GM21360 (cell line): ENCODE data around the gene NBAS.

Source experiments
- ATAC-seq: cut with Tn5 transposase; IDR thresholded peaks from one replicate; pipeline ENCODE4 v1.9.1; 2021; ENCODE audit warnings: mild to moderate bottlenecking, moderate library complexity; ENCODE audit not compliant: unreplicated experiment

Gene NBAS

DNA sequence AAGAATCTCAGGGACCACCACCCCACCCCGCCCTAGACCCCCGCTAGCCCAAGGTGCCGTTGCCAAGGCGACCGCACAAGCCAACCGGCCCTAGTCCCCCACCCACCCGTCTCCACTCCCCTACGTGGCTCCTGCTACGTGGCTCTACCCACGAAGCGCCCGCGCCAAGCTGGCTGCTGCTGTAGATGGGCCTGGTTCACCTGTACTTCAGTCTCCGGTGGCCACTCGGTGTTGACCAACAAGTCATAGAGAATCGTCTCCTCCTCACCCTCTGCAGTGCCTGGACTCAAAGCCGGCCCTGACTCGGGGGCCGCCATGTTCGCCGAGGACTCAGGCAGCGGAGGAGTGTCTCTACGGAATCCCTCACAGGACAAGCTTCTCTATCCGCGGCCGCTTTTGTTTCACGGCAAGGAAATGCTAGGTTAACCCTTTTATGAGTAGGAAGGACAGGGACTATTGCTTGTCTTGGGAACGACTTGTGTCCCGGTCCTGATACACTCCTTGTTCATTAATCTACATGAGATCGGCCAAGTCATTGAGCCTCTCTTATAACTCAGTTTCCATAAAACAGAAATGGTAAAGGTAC lies at the start of gene NBAS:
Gene NBAS (minus strand): TSS at position 347 of the 586 bp plus-strand sequence. CDS start 30 bp downstream, at position 317.
- ATAC-seq, result peak; percentile 85

DNA sequence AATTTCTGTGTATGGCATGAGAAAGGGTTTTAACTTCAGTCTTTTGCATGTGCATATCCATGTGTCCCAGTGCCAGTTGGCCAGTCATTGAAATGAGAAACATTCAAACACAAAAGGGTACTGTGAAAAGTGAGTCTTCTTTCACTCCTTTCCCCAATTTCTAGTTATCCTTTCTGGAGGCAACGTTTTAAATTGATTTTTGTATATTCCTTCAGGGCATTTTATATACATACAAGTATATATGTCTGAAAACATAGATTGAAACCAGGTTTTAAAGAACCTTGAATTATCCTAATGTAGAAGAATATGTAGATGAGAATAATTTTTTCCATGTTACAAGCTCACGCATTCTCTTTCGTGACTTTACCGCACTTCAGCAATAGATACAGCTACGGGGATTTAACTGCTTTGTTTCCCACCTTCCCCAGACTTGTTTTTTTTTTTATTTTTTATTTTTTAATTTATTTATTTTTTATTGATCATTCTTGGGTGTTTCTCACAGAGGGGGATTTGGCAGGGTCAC lies 49.4 kb upstream of the NBAS start:
- no peak for ATAC-seq

- ATAC-seq, result no peak
Observed at GRCh38 chr2:15609341-15610042, 48.4 kb upstream of the NBAS start.

DNA sequence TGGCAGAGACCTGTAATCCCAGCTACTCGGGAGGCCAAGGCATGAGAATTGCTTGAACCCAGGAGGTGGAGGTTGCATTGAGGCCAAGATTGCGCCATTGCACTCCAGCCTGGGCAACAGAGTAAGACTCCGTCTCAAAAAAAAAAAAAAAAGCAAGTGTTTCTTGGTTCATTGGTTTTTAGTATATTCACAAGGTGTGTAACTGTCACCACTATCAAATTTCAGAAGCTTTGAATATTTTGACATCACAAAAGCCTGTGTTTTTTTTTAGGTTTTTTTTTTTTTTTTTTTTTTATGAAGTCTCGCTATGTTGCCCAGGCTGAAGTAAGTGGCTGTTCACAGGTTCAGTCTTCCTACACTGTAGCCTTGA lies 47.2 kb upstream of the NBAS start:
- no peak for ATAC-seq

DNA sequence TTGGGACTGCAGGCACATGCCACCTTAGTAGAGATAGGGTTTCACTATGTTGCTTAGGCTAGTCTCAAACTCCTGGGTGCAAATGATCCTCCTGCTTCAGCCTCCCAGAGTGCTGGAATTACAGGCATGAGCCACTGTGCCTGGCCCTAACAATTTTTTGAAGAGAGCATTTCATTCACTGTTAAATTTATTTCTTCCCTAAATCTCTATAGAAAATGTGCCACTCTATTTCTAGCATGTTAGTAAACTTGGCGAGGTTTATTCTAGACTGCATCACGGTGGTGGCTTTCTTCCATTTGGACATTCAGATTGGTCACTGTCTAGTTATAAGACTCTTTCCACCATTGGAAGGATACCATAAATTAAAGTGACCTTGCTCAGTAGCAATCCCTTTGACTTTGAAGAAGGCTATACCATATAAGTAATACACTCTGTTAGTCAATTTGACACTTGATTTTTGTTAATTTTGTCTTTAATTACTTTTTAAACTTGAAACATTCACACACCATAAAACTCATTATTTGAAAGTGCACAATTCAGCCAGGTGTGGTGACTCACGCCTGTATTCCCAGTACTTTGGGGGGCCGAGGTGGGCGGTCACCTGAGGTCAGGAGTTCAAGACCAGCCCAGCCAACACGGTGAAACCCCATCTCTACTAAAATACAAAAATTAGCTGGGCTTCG lies 46.7 kb upstream of the NBAS start:
- ATAC-seq, result no peak

DNA sequence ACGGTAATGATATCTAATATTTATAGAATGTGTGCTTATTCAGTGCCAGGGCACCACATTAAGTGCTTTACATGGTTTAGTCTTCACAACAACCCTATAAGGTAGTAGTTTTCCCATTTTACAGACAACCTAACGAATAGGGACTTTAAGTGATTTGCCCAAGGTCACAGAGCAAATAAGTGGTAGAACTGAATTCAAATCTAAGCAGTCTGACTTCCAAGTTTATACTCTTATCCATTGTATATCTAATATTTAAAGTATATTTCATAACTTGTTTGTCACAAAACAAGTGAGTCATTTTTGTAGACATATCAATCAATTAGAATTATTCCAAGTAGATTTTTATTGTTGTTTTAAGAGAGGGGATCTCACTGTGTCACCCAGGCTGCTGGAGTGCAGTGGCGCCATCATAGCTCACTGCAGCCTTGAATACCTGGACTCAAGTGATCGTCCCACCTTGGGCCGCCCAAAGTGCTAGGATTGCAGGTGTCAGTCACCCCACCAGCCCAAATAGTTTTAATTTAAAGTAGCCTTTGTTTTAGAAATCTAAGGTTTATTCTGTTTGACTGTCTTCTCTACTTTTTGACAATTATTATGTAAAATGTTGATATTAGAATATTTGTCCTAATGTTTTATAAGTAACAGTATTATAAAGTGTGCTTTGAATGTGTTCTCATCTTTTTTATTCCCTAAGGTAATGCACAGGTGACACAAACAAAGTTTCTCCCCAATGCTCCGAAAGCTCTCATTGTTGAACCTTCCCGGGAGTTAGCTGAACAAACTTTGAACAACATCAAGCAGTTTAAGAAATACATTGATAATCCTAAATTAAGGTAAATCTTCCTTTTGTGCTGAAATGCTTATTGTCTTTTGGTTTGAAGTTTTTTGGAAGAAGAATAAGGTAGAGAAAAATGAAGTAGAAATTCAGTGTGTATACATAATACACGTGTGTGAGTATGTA lies 45.6 kb upstream of the NBAS start:
- no peak for ATAC-seq

GRCh38 chr2:15605721-15606120 lies 44.6 kb upstream of the NBAS start:
- no peak for ATAC-seq

GRCh38 chr2:15603948-15604347 lies 42.8 kb upstream of the NBAS start:
- ATAC-seq, result no peak

GRCh38 chr2:15603044-15603765 lies 42.1 kb upstream of the NBAS start:
- no peak for ATAC-seq

GRCh38 chr2:15602393-15602792 lies 41.3 kb upstream of the NBAS start:
- no peak for ATAC-seq

GRCh38 chr2:15601681-15602080 lies 40.5 kb upstream of the NBAS start:
- no peak for ATAC-seq

DNA sequence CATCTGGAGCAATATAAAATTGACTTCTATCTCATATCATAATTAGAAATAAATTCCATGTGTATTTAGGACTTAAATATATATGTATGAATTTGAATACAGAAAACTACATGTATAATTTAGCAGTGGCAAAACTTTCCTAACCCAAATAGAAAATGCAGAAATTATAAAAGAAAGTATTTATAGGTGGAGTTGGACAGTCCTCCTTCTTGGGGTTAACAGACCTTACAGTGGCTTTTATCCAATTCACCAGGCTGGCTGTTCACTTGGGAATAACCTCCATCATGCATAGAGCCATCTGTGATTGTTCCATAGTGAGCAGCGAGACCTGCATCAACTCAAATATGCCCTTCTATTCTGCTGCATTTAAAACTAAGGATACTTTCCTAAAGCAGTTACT lies 38.9 kb upstream of the NBAS start:
- ATAC-seq, result no peak

- no peak for ATAC-seq
Observed at GRCh38 chr2:15596968-15597367, 35.8 kb upstream of the NBAS start.

GRCh38 chr2:15596350-15596749 lies 35.2 kb upstream of the NBAS start:
- ATAC-seq, result no peak

DNA sequence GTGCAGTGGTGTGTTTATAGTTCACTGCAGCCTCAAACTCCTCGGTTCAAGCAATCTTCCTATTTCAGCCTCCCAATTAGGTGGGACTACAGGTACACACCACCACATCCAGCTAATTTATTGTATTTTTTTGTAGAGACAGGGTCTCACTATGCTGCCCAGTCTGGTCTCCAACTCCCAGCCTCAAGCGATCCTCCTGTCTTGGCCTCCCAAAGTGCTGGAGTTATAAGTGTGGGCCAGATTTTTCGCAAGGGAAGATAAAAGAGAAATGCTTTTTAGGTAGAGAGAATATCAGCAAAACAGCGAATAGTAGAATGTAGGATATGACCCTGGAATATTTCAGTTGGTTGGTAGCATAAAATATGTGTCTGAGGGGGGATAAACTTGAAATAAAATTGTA lies 34.8 kb upstream of the NBAS start:
- no peak for ATAC-seq

GRCh38 chr2:15595342-15595905 lies 34.3 kb upstream of the NBAS start:
- ATAC-seq, result no peak

GRCh38 chr2:15594291-15595256 lies 33.4 kb upstream of the NBAS start:
- no peak for ATAC-seq

DNA sequence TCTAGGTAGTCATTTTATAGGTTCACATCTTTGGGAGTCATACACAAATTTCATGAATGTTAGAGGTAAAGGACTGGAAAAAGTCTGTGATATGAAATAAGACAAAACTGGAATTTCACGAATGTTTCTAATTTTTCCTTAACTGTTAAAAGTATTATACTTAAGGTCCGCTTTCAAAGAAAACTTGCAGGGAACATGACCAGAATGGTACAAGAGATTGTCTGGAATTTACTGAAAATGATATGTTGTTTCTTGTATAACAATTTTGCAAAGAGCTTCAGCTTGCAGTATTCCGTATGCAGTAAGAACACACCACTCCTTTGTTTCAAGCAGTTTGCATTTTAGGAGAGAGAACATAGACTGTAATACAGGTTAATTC lies 32.2 kb upstream of the NBAS start:
- ATAC-seq, result no peak
